ENCODE measurements around the gene DALRD3.

The DALRD3 gene

DNA sequence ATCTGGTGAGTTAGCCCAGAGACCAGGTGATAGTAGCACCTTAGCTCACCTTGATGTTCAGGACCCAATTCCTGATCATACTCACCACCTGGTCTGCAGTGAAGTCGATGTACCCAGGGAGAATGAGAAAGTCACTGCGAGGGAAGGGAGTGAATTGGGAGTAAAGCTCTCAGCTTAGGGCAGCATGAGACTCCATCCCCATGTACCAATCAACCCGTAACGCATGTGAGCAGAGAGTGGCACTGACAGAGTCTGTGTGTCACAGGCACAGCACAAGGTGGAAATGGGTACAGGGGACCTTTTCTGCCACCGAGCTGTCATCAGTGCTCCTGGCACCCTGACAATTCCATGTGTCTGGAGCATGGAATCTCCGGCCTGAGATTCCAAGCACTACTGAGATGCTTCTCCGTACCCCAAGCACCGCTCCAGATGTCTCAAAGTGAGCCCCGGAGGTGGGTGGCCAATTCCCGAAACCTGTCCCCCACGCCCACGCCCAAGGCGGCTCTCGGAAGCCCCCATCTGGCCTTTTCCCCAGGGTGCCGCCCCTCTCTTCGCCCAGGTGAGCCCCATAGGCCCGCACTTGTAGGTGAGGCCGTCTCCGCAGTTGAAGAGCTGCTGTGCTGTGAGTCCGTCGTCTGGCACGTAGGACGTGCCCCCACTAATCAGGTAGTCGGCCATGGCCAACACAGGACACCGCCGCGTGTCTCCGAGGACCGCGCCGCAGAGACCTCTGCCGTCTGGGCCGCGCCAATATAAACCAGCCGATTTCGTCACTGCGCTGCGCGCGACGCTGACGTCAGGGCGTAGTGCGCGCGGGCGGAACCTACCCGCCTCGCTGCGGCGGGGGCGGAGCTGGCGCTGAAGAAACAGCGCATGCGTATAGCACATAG lies 10.5 kb upstream of the DALRD3 start, which contains the start of gene IMPDH2:
Gene IMPDH2 (minus strand): TSS at position 726 of the 890 bp plus-strand sequence. CDS start 48 bp downstream, at position 678.
- Histone ChIP-seq H3K4me3 (ENCODE audit: low read depth, low read length) (peak within 1 kb of the TSS; percentile 81), H3K4me1 (ENCODE audit: control insufficient read depth, insufficient read depth, low read length) (peaks cover 9% of the 10 kb centered on the region)

DNA sequence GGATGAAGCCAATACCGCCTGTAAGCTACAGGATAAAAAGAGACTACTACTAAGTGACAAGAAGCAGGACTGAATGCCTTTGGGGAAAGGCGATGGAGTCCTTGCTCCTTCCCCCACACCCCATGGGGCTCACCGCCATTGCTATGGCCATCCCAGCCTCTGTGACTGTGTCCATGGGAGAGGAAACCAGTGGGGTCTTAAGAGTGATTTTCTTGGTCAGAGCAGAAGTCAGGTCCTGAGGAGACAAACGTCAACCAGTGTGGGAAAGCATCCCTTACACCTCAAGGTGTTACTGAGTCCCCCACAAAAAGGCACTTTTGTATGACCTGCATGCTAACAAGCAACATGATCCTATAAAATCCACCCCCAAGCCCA lies 9.9 kb upstream of the DALRD3 start:
- H3K9me3 ChIP-seq (ENCODE audit: control insufficient read depth, insufficient read depth, low read length): no peaks in the 10 kb centered on the region
- H3K4me3 ChIP-seq (ENCODE audit: low read depth, low read length): peak overlapping the region; percentile 81
- H3K27ac ChIP-seq (ENCODE audit: low read depth, low read length): peak overlapping the region; percentile 89
- H3K9ac ChIP-seq (ENCODE audit: low read depth, low read length): peak overlapping the region; percentile 86; the same call in 1 of the 2 replicates
- peaks cover 9% of the 10 kb centered on the region for H3K4me1 ChIP-seq (ENCODE audit: control insufficient read depth, insufficient read depth, low read length)
- peaks cover 80% of the 10 kb centered on the region for H3K36me3 ChIP-seq (ENCODE audit: control insufficient read depth, insufficient read depth, low read length)
- no peaks in the 10 kb centered on the region for H3K27me3 ChIP-seq (ENCODE audit: control insufficient read depth, insufficient read depth, low read length)

More for the DNA sequence above, 10.5 kb upstream of the DALRD3 start, which contains the start of gene IMPDH2:
- Histone ChIP-seq H3K27ac (ENCODE audit: low read depth, low read length) (peak within 1 kb of the TSS; percentile 89), H3K27me3 (ENCODE audit: control insufficient read depth, insufficient read depth, low read length) (no peaks in the 10 kb centered on the region), H3K9me3 (ENCODE audit: control insufficient read depth, insufficient read depth, low read length) (no peaks in the 10 kb centered on the region), H3K36me3 (ENCODE audit: control insufficient read depth, insufficient read depth, low read length) (peaks cover 78% of the 10 kb centered on the region), H3K9ac (ENCODE audit: low read depth, low read length) (peak within 1 kb of the TSS; percentile 86)

DNA sequence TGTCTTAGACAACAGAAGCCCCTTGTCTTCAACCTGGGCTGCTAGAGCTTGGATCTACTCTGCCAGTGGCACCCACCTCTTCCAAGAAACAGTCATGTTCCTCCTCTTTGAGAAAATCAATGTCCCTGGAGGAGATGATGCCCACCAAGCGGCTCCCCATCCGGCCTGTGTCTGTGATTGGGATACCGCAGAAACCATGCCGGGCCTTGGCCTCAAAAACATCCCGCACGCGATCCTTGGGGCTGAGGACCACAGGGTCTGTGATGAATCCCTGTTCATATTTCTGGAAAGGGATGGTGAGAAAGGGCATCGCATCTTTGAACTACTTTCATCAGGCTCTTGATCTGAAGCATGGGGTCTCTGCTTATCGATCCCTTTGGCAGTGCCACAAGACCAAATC lies 9.3 kb upstream of the DALRD3 start:
- Histone ChIP-seq H3K27ac (ENCODE audit: low read depth, low read length) (no peak overlapping the region), H3K36me3 (ENCODE audit: control insufficient read depth, insufficient read depth, low read length) (peaks cover 79% of the 10 kb centered on the region), H3K9me3 (ENCODE audit: control insufficient read depth, insufficient read depth, low read length) (no peaks in the 10 kb centered on the region), H3K4me1 (ENCODE audit: control insufficient read depth, insufficient read depth, low read length) (peaks cover 13% of the 10 kb centered on the region), H3K27me3 (ENCODE audit: control insufficient read depth, insufficient read depth, low read length) (no peaks in the 10 kb centered on the region), H3K4me3 (ENCODE audit: low read depth, low read length) (no peak overlapping the region), H3K9ac (ENCODE audit: low read depth, low read length) (no peak overlapping the region)

DNA sequence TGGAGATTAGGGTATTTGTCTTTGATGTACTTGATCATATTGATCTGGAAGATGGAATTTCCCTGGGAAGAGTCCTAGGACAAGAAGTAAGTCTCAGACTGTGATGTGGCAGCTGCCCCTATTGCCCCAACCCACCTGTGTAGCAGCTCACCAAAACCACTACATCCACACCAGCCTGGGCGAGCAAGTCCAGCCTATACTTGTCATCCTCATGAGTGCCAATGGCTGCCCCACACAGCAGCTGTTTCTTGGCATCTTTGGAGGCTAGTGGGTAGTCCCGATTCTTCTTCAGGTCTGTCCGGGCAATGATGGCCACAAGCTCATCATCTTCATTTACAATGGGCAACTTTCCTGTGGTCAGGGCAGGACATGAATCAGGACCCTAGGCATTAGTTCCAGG lies 8.2 kb upstream of the DALRD3 start:
- no peaks in the 10 kb centered on the region for H3K9me3 ChIP-seq (ENCODE audit: control insufficient read depth, insufficient read depth, low read length)
- H3K27me3 ChIP-seq (ENCODE audit: control insufficient read depth, insufficient read depth, low read length): no peaks in the 10 kb centered on the region
- no peak overlapping the region for H3K4me3 ChIP-seq (ENCODE audit: low read depth, low read length)
- no peak overlapping the region for H3K9ac ChIP-seq (ENCODE audit: low read depth, low read length)
- H3K27ac ChIP-seq (ENCODE audit: low read depth, low read length): no peak overlapping the region
- H3K36me3 ChIP-seq (ENCODE audit: control insufficient read depth, insufficient read depth, low read length): peaks cover 68% of the 10 kb centered on the region
- peaks cover 13% of the 10 kb centered on the region for H3K4me1 ChIP-seq (ENCODE audit: control insufficient read depth, insufficient read depth, low read length)

DNA sequence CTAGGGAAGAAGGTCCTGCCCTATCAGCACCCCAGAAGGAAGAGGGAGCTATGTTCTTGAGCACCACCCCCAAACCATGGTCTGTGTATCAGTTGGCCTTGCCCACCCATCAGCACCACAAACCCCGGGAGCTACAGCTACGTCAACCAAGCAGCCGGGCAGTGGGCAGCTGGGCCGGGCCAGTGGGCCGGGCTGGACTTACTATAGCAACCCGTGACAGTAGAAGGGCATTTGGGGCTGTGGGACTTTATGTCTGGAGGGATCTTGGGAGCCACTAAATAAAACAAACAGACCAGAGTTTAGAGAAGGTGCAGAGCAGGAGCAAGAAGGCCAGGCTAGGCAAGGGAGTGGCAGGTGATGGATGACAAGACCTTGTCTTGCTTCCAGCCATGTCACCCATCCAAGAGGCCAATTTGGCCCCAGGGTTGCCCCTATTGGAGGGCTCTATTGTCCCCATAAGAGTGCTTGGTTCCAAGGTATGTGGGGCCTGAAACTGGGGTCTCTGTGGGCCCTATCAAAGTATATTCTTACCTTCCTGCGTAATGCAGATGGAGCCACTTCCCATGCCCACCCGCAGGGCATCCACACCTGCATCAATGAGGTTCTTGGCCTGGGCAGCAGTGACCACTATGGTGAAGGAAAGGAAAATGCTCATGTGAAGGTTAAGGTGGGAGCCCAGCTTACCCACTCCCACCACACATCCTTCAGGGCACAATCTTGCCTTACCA lies 7.6 kb upstream of the DALRD3 start:
- no peak overlapping the region for H3K27ac ChIP-seq (ENCODE audit: low read depth, low read length)
- peaks cover 13% of the 10 kb centered on the region for H3K4me1 ChIP-seq (ENCODE audit: control insufficient read depth, insufficient read depth, low read length)
- H3K4me3 ChIP-seq (ENCODE audit: low read depth, low read length): no peak overlapping the region
- H3K9me3 ChIP-seq (ENCODE audit: control insufficient read depth, insufficient read depth, low read length): no peaks in the 10 kb centered on the region
- H3K9ac ChIP-seq (ENCODE audit: low read depth, low read length): no peak overlapping the region
- no peaks in the 10 kb centered on the region for H3K27me3 ChIP-seq (ENCODE audit: control insufficient read depth, insufficient read depth, low read length)
- peaks cover 63% of the 10 kb centered on the region for H3K36me3 ChIP-seq (ENCODE audit: control insufficient read depth, insufficient read depth, low read length)

DNA sequence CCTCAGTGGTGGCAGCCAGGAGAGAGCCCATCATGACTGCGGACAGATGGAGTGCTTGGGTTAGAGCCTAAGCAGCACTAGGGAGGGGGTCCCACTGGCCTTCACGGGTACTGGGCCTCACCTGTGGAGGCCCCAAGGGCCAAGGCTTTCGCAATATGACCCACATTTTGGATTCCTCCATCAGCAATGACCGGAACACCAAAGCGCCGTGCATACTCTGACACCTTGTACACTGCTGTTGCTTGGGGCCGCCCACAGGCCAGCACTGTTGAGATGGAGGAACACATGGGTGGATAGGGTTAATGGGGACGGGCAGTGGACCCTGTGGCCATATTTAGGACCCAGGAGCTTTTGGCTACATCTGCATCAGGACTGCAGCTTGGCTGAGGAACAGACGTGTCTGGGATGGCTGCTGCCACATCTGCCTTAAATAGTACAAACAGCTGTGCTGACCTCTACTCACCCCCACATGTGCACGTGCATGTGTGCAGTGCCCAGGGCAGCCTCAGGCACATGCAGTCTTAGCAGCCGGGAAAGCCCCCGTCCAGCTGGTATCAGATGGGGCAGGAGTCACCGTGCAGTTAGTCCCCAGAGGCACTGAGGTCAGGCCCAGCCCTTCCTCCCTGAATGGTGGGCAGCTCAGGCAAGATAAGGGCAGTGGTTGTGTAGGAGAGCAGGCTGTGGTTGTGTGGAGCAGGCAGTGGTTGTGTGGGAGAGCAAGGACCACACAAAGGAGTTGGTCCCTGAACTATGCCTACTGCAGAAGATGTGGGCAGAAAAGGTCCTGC lies 6.8 kb upstream of the DALRD3 start:
- Histone ChIP-seq H3K4me3 (ENCODE audit: low read depth, low read length) (no peak overlapping the region), H3K9me3 (ENCODE audit: control insufficient read depth, insufficient read depth, low read length) (no peaks in the 10 kb centered on the region), H3K36me3 (ENCODE audit: control insufficient read depth, insufficient read depth, low read length) (peaks cover 56% of the 10 kb centered on the region), H3K4me1 (ENCODE audit: control insufficient read depth, insufficient read depth, low read length) (peaks cover 15% of the 10 kb centered on the region), H3K27ac (ENCODE audit: low read depth, low read length) (no peak overlapping the region), H3K27me3 (ENCODE audit: control insufficient read depth, insufficient read depth, low read length) (no peaks in the 10 kb centered on the region), H3K9ac (ENCODE audit: low read depth, low read length) (no peak overlapping the region)

DNA sequence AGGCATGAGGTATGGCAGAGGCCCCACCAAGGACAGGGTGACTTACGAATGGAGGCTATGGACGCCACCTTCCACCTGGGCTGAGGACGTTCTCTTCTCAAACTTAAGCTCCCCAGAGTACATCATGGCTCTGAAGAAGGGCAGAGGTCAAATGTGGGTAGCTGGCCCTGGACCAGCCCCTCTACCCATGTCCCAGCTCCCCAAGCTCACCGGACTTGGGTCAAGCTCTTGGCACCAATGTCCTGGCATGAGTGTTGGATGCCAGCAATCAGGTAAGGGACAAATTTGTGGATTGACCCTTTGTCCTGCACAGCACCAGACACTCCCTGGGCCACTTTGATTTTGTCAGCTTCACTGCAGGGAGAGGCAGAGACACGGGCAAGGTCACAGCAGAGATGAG lies 6.1 kb upstream of the DALRD3 start:
- peaks cover 55% of the 10 kb centered on the region for H3K36me3 ChIP-seq (ENCODE audit: control insufficient read depth, insufficient read depth, low read length)
- no peak overlapping the region for H3K4me3 ChIP-seq (ENCODE audit: low read depth, low read length)
- H3K4me1 ChIP-seq (ENCODE audit: control insufficient read depth, insufficient read depth, low read length): peaks cover 20% of the 10 kb centered on the region
- H3K27ac ChIP-seq (ENCODE audit: low read depth, low read length): no peak overlapping the region
- no peak overlapping the region for H3K9ac ChIP-seq (ENCODE audit: low read depth, low read length)
- H3K9me3 ChIP-seq (ENCODE audit: control insufficient read depth, insufficient read depth, low read length): no peaks in the 10 kb centered on the region
- no peaks in the 10 kb centered on the region for H3K27me3 ChIP-seq (ENCODE audit: control insufficient read depth, insufficient read depth, low read length)

DNA sequence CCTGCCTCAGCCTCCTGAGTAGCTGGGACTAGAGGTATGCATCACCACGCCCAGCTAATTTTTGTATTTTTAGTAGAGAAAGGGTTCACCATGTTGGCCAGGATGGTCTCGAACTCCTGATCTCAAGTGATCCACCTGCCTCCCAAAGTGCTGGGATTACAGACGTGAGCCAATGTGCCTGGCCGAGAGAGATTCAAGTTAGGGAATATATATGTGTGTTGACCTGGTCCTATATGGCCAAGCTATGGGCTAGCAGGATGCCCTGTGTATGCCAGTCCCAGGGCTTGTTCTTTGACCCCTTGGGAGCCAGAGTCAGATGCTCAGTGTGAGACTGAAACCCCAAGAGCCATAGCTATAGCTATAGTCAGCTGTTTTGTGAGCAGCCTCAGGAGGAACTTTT lies 5.4 kb upstream of the DALRD3 start:
- Histone ChIP-seq H3K27ac (ENCODE audit: low read depth, low read length) (no peak overlapping the region), H3K36me3 (ENCODE audit: control insufficient read depth, insufficient read depth, low read length) (peaks cover 55% of the 10 kb centered on the region), H3K9ac (ENCODE audit: low read depth, low read length) (no peak overlapping the region), H3K9me3 (ENCODE audit: control insufficient read depth, insufficient read depth, low read length) (no peaks in the 10 kb centered on the region), H3K4me1 (ENCODE audit: control insufficient read depth, insufficient read depth, low read length) (peaks cover 19% of the 10 kb centered on the region), H3K4me3 (ENCODE audit: low read depth, low read length) (no peak overlapping the region), H3K27me3 (ENCODE audit: control insufficient read depth, insufficient read depth, low read length) (no peaks in the 10 kb centered on the region)

DNA sequence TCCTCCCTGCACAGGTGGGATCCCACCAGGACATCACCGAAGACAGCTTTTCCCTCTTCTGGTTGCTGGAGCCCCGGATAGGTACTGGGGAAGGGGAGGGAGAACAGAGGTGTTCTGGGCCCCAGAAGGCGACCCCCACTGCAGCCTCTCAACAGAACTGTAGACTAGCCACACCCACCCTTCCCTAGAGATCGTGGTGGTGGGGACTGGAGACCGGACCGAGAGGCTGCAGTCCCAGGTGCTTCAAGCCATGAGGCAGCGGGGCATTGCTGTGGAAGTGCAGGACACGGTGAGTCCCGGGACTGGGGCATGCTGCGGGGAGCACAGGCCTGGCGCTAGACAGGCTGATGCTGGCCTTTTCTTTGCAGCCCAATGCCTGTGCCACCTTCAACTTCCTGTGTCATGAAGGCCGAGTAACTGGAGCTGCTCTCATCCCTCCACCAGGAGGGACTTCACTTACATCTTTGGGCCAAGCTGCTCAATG lies 4.3 kb upstream of the DALRD3 start:
- peak overlapping the region; percentile 90 for H3K4me3 ChIP-seq (ENCODE audit: low read depth, low read length)
- no peaks in the 10 kb centered on the region for H3K27me3 ChIP-seq (ENCODE audit: control insufficient read depth, insufficient read depth, low read length)
- no peaks in the 10 kb centered on the region for H3K9me3 ChIP-seq (ENCODE audit: control insufficient read depth, insufficient read depth, low read length)
- peak overlapping the region; percentile 98 for H3K27ac ChIP-seq (ENCODE audit: low read depth, low read length)
- H3K9ac ChIP-seq (ENCODE audit: low read depth, low read length): peak overlapping the region; percentile 91
- H3K36me3 ChIP-seq (ENCODE audit: control insufficient read depth, insufficient read depth, low read length): peaks cover 48% of the 10 kb centered on the region
- peaks cover 11% of the 10 kb centered on the region for H3K4me1 ChIP-seq (ENCODE audit: control insufficient read depth, insufficient read depth, low read length)

DNA sequence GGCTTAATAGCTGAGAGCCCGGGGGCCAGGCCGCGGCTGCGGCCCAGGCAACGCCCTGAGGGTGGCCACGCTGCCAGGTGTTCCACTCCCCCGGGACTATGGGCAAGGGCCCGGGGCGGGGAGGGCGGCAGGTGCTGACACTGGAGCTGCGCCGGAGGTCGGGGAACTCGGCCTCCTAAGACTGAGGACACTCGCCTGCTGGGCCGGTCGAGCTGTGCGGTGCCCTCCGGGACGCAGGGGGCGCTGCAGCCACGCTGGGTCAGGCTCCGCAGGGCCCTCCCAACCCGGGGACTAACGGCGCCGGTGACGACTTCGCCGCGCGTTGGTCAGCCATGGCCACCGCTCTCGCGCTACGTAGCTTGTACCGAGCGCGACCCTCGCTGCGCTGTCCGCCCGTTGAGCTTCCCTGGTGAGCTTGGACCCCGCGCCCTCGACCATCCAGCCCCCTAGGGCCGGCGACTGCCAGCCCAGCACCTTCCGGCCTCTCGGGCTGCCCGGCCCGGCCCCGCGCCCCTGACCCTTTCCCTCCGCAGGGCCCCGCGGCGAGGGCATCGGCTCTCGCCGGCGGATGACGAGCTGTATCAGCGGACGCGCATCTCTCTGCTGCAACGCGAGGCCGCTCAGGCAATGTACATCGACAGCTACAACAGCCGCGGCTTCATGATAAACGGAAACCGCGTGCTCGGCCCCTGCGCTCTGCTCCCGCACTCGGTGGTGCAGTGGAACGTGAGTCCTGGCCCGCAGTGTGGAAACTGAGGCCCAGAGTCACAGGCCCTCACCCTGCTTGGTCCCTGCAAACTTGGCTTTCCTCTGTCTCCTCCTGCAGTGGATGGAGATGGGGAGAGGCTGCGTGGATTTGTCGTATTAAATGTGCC lies 3.7 kb upstream of the DALRD3 start, which contains the start of gene NDUFAF3:
Gene NDUFAF3 (plus strand): TSS at position 309 of the 875 bp plus-strand sequence. CDS start 24 bp downstream, at position 333.
- Histone ChIP-seq H3K4me3 (ENCODE audit: low read depth, low read length) (peak within 1 kb of the TSS; percentile 90), H3K27me3 (ENCODE audit: control insufficient read depth, insufficient read depth, low read length) (no peaks in the 10 kb centered on the region), H3K9ac (ENCODE audit: low read depth, low read length) (peak within 1 kb of the TSS; percentile 91), H3K9me3 (ENCODE audit: control insufficient read depth, insufficient read depth, low read length) (no peaks in the 10 kb centered on the region), H3K4me1 (ENCODE audit: control insufficient read depth, insufficient read depth, low read length) (peaks cover 16% of the 10 kb centered on the region), H3K36me3 (ENCODE audit: control insufficient read depth, insufficient read depth, low read length) (peaks cover 42% of the 10 kb centered on the region), H3K27ac (ENCODE audit: low read depth, low read length) (peak within 1 kb of the TSS; percentile 98)

Data from HUES48 (cell line).